Measurements from ENCODE around the gene SPATA16.

The SPATA16 gene

GRCh38 chr3:173096140-173096539, 44.9 kb downstream of the SPATA16 start:
- DNase-seq (ENCODE audit: low read depth, low spot score), result no peak
- Histone ChIP-seq H3K4me1 (ENCODE audit: insufficient read depth, insufficient read length) (no peaks in the 10 kb centered on the region), H3K9ac (ENCODE audit: insufficient read length, low read depth) (no peak overlapping the region), H3K9me3 (ENCODE audit: insufficient read depth, low read length) (no peaks in the 10 kb centered on the region), H3K36me3 (ENCODE audit: insufficient read depth, insufficient read length, low read length) (no peaks in the 10 kb centered on the region), H3K4me3 (ENCODE audit: insufficient read length, low read depth) (no peak overlapping the region), H3K27me3 (ENCODE audit: insufficient read depth, insufficient read length) (no peaks in the 10 kb centered on the region)
- no peak for TF ChIP-seq ZNF274 (IDR thresholded peaks at IDR 0.05; ENCODE audit: low read depth, low read length)
- TF ChIP-seq YY1 (IDR thresholded peaks at IDR 0.05; ENCODE audit: insufficient read depth, insufficient read length), result no peak
- TF ChIP-seq SUZ12 (IDR thresholded peaks at IDR 0.05; ENCODE audit: extremely low read depth, insufficient read depth, insufficient read length), result no peak

DNA sequence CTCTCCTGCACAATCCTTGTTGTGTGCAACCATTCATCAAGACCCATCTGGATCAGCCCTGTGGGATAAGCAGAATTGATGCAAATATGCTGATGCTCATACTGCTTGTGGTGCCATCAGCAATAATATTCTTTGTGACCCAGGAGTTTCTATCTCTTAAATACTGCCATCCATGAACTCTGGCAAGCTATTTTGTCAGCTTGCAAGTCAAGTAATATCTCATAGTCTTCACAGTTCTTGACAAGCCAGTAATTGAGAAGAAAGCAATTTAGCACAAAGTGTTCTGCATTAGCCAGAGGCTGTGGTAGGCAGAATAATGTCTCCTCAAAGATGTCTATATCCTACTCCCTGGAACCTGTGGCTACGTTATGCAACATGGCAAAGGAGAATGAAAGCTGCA, 49.0 kb downstream of the SPATA16 start:
- Histone ChIP-seq H3K9me3 (ENCODE audit: insufficient read depth, low read length) (no peaks in the 10 kb centered on the region), H3K4me3 (ENCODE audit: insufficient read length, low read depth) (no peak overlapping the region), H3K4me1 (ENCODE audit: insufficient read depth, insufficient read length) (no peaks in the 10 kb centered on the region), H3K36me3 (ENCODE audit: insufficient read depth, insufficient read length, low read length) (no peaks in the 10 kb centered on the region), H3K9ac (ENCODE audit: insufficient read length, low read depth) (no peak overlapping the region), H3K27me3 (ENCODE audit: insufficient read depth, insufficient read length) (no peaks in the 10 kb centered on the region)
- no peak for DNase-seq (ENCODE audit: low read depth, low spot score)
- TF ChIP-seq SUZ12 (IDR thresholded peaks at IDR 0.05; ENCODE audit: extremely low read depth, insufficient read depth, insufficient read length), result no peak
- no peak for TF ChIP-seq YY1 (IDR thresholded peaks at IDR 0.05; ENCODE audit: insufficient read depth, insufficient read length)
- no peak for TF ChIP-seq ZNF274 (IDR thresholded peaks at IDR 0.05; ENCODE audit: low read depth, low read length)

GRCh38 chr3:173090492-173090891, 50.5 kb downstream of the SPATA16 start:
- H3K4me1 ChIP-seq (ENCODE audit: insufficient read depth, insufficient read length), result no peaks in the 10 kb centered on the region
- H3K9ac ChIP-seq (ENCODE audit: insufficient read length, low read depth), result no peak overlapping the region
- H3K36me3 ChIP-seq (ENCODE audit: insufficient read depth, insufficient read length, low read length), result no peaks in the 10 kb centered on the region
- H3K4me3 ChIP-seq (ENCODE audit: insufficient read length, low read depth), result no peak overlapping the region
- H3K27me3 ChIP-seq (ENCODE audit: insufficient read depth, insufficient read length), result no peaks in the 10 kb centered on the region
- TF ChIP-seq SUZ12 (IDR thresholded peaks at IDR 0.05; ENCODE audit: extremely low read depth, insufficient read depth, insufficient read length) (no peak), YY1 (IDR thresholded peaks at IDR 0.05; ENCODE audit: insufficient read depth, insufficient read length) (no peak), ZNF274 (IDR thresholded peaks at IDR 0.05; ENCODE audit: low read depth, low read length) (no peak)
- H3K9me3 ChIP-seq (ENCODE audit: insufficient read depth, low read length), result no peaks in the 10 kb centered on the region
- DNase-seq (ENCODE audit: low read depth, low spot score), result no peak

GRCh38 chr3:173089283-173089682, 51.8 kb downstream of the SPATA16 start:
- no peaks in the 10 kb centered on the region for H3K36me3 ChIP-seq (ENCODE audit: insufficient read depth, insufficient read length, low read length)
- H3K27me3 ChIP-seq (ENCODE audit: insufficient read depth, insufficient read length), result no peaks in the 10 kb centered on the region
- no peaks in the 10 kb centered on the region for H3K4me1 ChIP-seq (ENCODE audit: insufficient read depth, insufficient read length)
- TF ChIP-seq ZNF274 (IDR thresholded peaks at IDR 0.05; ENCODE audit: low read depth, low read length), result no peak
- TF ChIP-seq SUZ12 (IDR thresholded peaks at IDR 0.05; ENCODE audit: extremely low read depth, insufficient read depth, insufficient read length), result no peak
- no peak for TF ChIP-seq YY1 (IDR thresholded peaks at IDR 0.05; ENCODE audit: insufficient read depth, insufficient read length)
- no peaks in the 10 kb centered on the region for H3K9me3 ChIP-seq (ENCODE audit: insufficient read depth, low read length)
- no peak overlapping the region for H3K9ac ChIP-seq (ENCODE audit: insufficient read length, low read depth)
- no peak for DNase-seq (ENCODE audit: low read depth, low spot score)
- H3K4me3 ChIP-seq (ENCODE audit: insufficient read length, low read depth), result no peak overlapping the region

DNA sequence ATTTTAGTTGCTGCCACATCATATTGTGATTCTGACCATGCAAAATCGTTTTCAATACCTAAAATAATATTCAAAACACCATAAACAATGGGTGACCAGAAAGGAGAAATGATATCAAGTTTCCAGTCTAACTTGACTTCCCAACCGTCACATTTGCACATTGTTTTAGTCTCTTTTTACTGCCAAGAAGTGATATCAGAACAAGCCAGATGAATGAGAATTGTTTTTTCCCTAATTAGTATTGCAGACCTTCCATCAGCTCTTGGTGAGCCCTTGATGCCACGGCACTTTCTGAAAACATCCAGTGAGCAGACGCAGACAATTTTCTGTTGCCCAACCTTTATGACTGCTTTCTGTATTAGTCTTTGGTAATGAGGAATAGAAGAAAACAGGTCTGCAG, 62.5 kb downstream of the SPATA16 start:
- H3K27me3 ChIP-seq (ENCODE audit: insufficient read depth, insufficient read length), result no peaks in the 10 kb centered on the region
- DNase-seq (ENCODE audit: low read depth, low spot score), result no peak
- no peak for TF ChIP-seq ZNF274 (IDR thresholded peaks at IDR 0.05; ENCODE audit: low read depth, low read length)
- TF ChIP-seq SUZ12 (IDR thresholded peaks at IDR 0.05; ENCODE audit: extremely low read depth, insufficient read depth, insufficient read length), result no peak
- no peak for TF ChIP-seq YY1 (IDR thresholded peaks at IDR 0.05; ENCODE audit: insufficient read depth, insufficient read length)
- H3K36me3 ChIP-seq (ENCODE audit: insufficient read depth, insufficient read length, low read length), result no peaks in the 10 kb centered on the region
- no peak overlapping the region for H3K4me3 ChIP-seq (ENCODE audit: insufficient read length, low read depth)
- no peak overlapping the region for H3K9ac ChIP-seq (ENCODE audit: insufficient read length, low read depth)
- no peaks in the 10 kb centered on the region for H3K4me1 ChIP-seq (ENCODE audit: insufficient read depth, insufficient read length)
- H3K9me3 ChIP-seq (ENCODE audit: insufficient read depth, low read length), result peaks cover 15% of the 10 kb centered on the region; the same call in 1 of the 2 replicates

DNA sequence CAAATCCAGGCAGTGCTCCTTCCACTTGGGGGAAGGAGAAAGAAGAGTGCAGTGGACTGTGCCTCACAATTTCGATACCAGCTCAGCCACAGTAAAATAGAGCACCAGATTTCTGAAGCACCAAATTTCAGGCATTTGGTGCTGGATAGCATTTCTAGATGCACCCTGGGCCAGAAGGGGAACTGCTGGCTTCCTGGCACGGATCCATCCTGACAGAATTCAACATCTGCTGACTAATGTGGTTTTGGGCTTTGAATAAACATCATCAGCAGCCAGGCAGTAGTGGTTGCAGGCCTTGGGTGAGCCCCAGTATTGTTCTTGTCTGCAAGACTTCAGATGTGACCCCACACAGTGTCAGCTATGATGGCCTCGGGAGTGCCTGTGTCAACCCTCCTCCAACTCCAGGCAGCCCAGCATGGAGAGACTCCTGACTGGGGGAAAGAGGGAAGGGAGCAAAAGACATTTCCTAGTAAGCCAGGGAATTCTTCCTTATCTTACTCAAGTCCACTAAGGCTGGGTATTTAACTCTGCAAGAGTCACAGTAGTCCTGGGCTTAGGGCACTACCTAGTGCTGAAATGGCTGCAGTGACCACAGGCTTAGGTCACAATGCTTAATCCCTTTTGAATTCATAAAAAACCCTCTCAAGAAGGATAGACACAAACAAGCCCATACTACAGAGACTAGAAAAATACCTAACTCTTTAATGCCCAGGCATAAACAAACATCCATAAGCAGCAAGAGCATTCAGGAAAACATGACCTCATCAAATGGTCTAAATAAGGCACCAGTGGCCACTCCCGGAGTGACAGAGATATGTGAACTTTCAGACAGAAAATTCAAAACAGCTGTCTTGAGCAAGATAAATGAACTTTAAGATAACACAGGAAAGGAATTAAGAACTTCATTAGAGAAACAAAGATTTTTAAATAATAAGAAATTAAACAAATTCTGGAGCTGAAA, 74.7 kb downstream of the SPATA16 start:
- Histone ChIP-seq H3K4me3 (ENCODE audit: insufficient read length, low read depth) (no peak overlapping the region), H3K4me1 (ENCODE audit: insufficient read depth, insufficient read length) (no peaks in the 10 kb centered on the region), H3K27me3 (ENCODE audit: insufficient read depth, insufficient read length) (no peaks in the 10 kb centered on the region), H3K9ac (ENCODE audit: insufficient read length, low read depth) (no peak overlapping the region), H3K36me3 (ENCODE audit: insufficient read depth, insufficient read length, low read length) (no peaks in the 10 kb centered on the region), H3K9me3 (ENCODE audit: insufficient read depth, low read length) (no peaks in the 10 kb centered on the region)
- no peak for DNase-seq (ENCODE audit: low read depth, low spot score)
- TF ChIP-seq SUZ12 (IDR thresholded peaks at IDR 0.05; ENCODE audit: extremely low read depth, insufficient read depth, insufficient read length) (no peak), YY1 (IDR thresholded peaks at IDR 0.05; ENCODE audit: insufficient read depth, insufficient read length) (no peak), ZNF274 (IDR thresholded peaks at IDR 0.05; ENCODE audit: low read depth, low read length) (no peak)

DNA sequence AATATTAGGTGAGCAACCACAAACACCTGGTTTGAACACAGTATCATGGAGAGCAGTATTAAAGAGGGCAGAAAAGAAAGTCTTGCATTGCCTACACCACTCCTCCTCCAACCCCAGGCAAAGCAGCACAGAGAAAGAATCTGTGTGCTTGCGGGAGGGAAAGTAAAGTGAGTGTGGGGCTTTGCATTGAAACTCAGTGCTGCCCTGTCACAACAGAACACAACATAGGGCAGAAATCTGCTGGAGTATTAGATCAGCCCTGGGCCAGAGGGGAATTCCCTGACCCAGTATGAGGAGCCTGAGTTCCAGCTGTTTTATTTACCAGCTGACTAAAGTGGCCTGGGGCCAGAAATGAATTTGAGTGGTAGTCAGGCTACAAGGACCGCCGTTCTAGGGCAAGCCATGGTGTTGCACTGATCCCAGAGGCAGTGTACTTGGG, 75.5 kb downstream of the SPATA16 start:
- no peak for TF ChIP-seq YY1 (IDR thresholded peaks at IDR 0.05; ENCODE audit: insufficient read depth, insufficient read length)
- H3K36me3 ChIP-seq (ENCODE audit: insufficient read depth, insufficient read length, low read length), result no peaks in the 10 kb centered on the region
- no peak overlapping the region for H3K4me3 ChIP-seq (ENCODE audit: insufficient read length, low read depth)
- H3K9ac ChIP-seq (ENCODE audit: insufficient read length, low read depth), result no peak overlapping the region
- no peaks in the 10 kb centered on the region for H3K4me1 ChIP-seq (ENCODE audit: insufficient read depth, insufficient read length)
- H3K27me3 ChIP-seq (ENCODE audit: insufficient read depth, insufficient read length), result no peaks in the 10 kb centered on the region
- no peak for DNase-seq (ENCODE audit: low read depth, low spot score)
- no peaks in the 10 kb centered on the region for H3K9me3 ChIP-seq (ENCODE audit: insufficient read depth, low read length)

All from NT2/D1 (cell line).